Thyroid gland (tissue), 4 donors: ENCODE results near the gene ZNF746. TPM values are rescaled to one million over a fixed set of nuclear protein-coding genes. Genes with fewer than 3 reads are reported as not detected.

Experiments used
- DNase-seq, 2 donors: peaks; one replicate each; pipeline ENCODE4 v3.0.0-alpha.2; 2019
- H3K27ac ChIP-seq, 3 donors: fragments of 200-600 bp; sonication (generic); 1 replicate in 2 of 3; 2 replicates in 1 of 3; pipeline ENCODE4 v1.5.1; 2016 to 2019; ENCODE audit warnings: mild to moderate bottlenecking in 1 of 3, moderate library complexity in 1 of 3
- H3K27me3 ChIP-seq: fragments of 200-600 bp; sonication (generic); one replicate; pipeline ENCODE4 v1.5.1; 2019
- H3K36me3 ChIP-seq, 2 donors: fragments of 200-600 bp; sonication (generic); one replicate each; pipeline ENCODE4 v1.5.1; 2016 to 2019
- H3K4me1 ChIP-seq, 2 donors: fragments of 200-600 bp; sonication (generic); one replicate each; pipeline ENCODE4 v1.5.1; 2017 to 2019
- H3K4me3 ChIP-seq, 3 donors: fragments of 200-600 bp; sonication (generic); replicated peaks in 1 of 3; 1 replicate in 2 of 3; 2 replicates in 1 of 3; pipeline ENCODE4 v1.5.1; 2016; ENCODE audit warnings: mild to moderate bottlenecking in 1 of 3
- H3K9me3 ChIP-seq: fragments of 200-600 bp; sonication (generic); one replicate; pipeline ENCODE4 v1.5.1; 2017
- POLR2A ChIP-seq, 2 donors: fragments of 450-650 bp; IDR thresholded peaks; one replicate each; pipeline ENCODE4 v1.6.1; 2017; ENCODE audit warnings: antibody characterized with exemption in 2 of 2, mild to moderate bottlenecking in 2 of 2, moderate library complexity in 1 of 2
- WGBS, 2 donors: methylation state at CpG; one replicate each; pipeline ENCODE4 v1.1.5; 2017; 5-methylcytosine and 5-hydroxymethylcytosine counted together
- intact Hi-C: fragments of 100-400 bp; cut with DNase I; formaldehyde crosslinking; loops from one replicate; pipeline ENCODE4 v1.15.1; 2023
- total RNA-seq, 4 donors: library from RNA; depleted of rRNA; stranded (reverse); fragments of >200 nt; gene quantifications; one replicate each; pipeline ENCODE4 v1.2.3, GENCODE V29; 2016
- TF ChIP-seq, protein P1 (sequence below), 6 experiments: fragments of 200-600 bp in 3 of 6; fragments of 450-650 bp in 3 of 6; sonication (generic) in 3 of 6; IDR thresholded peaks; one replicate each; pipeline ENCODE4 v1.5.1; 2016 to 2019; ENCODE audit warnings: antibody characterized with exemption in 6 of 6, mild to moderate bottlenecking in 2 of 6, inconsistent platforms in 1 of 6, moderate library complexity in 1 of 6

The ZNF746 gene
- total RNA-seq: 10 to 100 TPM; 19.5 to 27.7 (median 24.0) TPM

GRCh38 chr7:149497467-149498261 lies at the start of gene ZNF746:
Gene ZNF746, minus strand, starts transcription at chr7:149497809. Its CDS starts 273 bp downstream, at chr7:149497536.
- Histone ChIP-seq H3K36me3 (peaks cover 14% of the 10 kb centered on the region in 2 donors), H3K4me3 (peak within 1 kb of the TSS; percentile 6 to 65 (median 64)), H3K4me1 (peaks cover 9 to 14% of the 10 kb centered on the region in 2 donors), H3K9me3 (no peaks in the 10 kb centered on the region), H3K27ac (peak within 1 kb of the TSS; percentile 55 to 89 (median 81)), H3K27me3 (no peaks in the 10 kb centered on the region)
- intact Hi-C loops: no loop called here
- 0% methylated on average over 10 of the region's 109 CpGs; no CpG with 5 or more reads in 1 of the 2 donors for WGBS, 2 donors
- DNase-seq: peak; percentile 76 to 81
- peak in 1 of 2 donors; percentile 63 for TF ChIP-seq POLR2A (IDR thresholded peaks at IDR 0.05)
- TF ChIP-seq, protein P1, sequence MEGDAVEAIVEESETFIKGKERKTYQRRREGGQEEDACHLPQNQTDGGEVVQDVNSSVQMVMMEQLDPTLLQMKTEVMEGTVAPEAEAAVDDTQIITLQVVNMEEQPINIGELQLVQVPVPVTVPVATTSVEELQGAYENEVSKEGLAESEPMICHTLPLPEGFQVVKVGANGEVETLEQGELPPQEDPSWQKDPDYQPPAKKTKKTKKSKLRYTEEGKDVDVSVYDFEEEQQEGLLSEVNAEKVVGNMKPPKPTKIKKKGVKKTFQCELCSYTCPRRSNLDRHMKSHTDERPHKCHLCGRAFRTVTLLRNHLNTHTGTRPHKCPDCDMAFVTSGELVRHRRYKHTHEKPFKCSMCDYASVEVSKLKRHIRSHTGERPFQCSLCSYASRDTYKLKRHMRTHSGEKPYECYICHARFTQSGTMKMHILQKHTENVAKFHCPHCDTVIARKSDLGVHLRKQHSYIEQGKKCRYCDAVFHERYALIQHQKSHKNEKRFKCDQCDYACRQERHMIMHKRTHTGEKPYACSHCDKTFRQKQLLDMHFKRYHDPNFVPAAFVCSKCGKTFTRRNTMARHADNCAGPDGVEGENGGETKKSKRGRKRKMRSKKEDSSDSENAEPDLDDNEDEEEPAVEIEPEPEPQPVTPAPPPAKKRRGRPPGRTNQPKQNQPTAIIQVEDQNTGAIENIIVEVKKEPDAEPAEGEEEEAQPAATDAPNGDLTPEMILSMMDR (IDR thresholded peaks at IDR 0.05): peak in 3 of 6 experiments; percentile 76 to 91 (median 79)

DNA sequence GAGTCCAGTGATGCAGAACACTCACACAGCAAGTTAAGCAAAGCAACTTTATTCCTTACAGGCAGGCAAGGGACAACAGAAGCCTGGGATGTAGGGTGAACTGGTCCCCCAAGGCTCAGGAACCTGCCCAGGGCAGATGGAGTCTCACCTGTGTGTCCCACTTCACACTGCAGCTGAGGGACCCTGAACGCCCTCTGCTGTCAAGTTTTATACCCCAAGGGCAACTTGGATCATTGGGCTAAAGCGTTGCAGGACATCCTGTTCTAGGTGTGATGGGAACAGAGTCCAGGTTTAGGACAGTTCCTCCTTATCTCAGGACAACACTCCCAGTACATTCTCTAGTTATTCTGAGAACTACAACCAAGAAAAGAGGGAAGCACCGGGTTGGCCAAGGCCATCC lies 49.5 kb upstream of the ZNF746 start:
- TF ChIP-seq, protein P1 (IDR thresholded peaks at IDR 0.05): no peak
- 90 to 92% methylated on average over 3 of the region's 3 CpGs for WGBS, 2 donors
- intact Hi-C loops: no loop called here
- Histone ChIP-seq H3K27ac (no peak overlapping the region), H3K36me3 (peaks cover 51 to 57% of the 10 kb centered on the region in 2 donors), H3K4me1 (no peaks in the 10 kb centered on the region), H3K4me3 (no peak overlapping the region), H3K27me3 (no peaks in the 10 kb centered on the region), H3K9me3 (no peaks in the 10 kb centered on the region)
- DNase-seq: no peak

DNA sequence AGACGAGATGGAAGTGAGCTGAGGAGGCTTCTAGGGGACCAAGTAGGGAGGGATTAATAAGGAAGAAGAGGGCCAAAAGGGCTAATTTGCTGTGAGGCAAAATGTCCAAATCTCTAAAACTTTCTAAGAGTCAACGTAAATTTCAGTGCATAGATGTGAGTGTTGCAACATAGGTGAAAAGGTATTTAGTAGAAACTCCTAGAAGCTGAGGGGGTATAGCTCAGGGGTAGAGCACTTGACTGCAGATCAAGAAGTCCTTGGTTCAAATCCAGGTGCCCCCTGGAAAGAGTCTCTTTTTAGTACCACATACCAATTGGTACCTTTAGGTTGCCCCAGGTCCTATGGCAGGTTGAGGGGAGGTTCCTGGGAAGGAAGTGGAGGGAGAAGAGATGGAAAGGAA lies 48.7 kb upstream of the ZNF746 start:
- no peak for DNase-seq
- Histone ChIP-seq H3K27me3 (no peaks in the 10 kb centered on the region), H3K4me3 (no peak overlapping the region), H3K4me1 (no peaks in the 10 kb centered on the region), H3K36me3 (peaks cover 47 to 49% of the 10 kb centered on the region in 2 donors), H3K27ac (no peak overlapping the region), H3K9me3 (no peaks in the 10 kb centered on the region)
- intact Hi-C loops: no loop called here
- WGBS, 2 donors: 93% methylated on average over 2 of the region's 2 CpGs
- TF ChIP-seq, protein P1 (IDR thresholded peaks at IDR 0.05): no peak
- no peak for TF ChIP-seq POLR2A (IDR thresholded peaks at IDR 0.05)

DNA sequence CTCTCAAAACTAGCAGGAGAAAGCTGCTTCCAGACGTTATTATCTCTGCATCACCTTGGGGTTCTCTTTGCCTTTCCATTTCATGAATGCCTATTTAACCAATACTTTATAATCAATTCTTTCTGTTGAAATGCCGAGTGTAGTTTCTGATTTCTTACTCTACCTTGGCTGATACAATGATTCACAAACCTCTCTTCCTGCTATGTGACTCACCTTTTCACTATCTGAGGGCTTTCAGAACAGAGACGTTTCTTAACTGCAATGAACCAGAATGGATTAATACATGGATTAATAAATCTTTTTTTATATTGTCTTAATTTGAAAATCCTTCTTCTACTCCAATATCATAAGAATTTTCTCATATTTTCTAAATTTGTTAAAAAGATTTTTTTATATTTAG lies 46.4 kb upstream of the ZNF746 start:
- Histone ChIP-seq H3K27me3 (no peaks in the 10 kb centered on the region), H3K4me3 (no peak overlapping the region), H3K27ac (no peak overlapping the region), H3K9me3 (no peaks in the 10 kb centered on the region), H3K4me1 (no peaks in the 10 kb centered on the region), H3K36me3 (peaks cover 28% of the 10 kb centered on the region in 2 donors)
- intact Hi-C loops: no loop called here
- no peak for DNase-seq
- WGBS, 2 donors: 61 to 70% methylated on average over 3 of the region's 3 CpGs
- TF ChIP-seq, protein P1 (IDR thresholded peaks at IDR 0.05): no peak
- TF ChIP-seq POLR2A (IDR thresholded peaks at IDR 0.05): no peak

GRCh38 chr7:149532654-149533053 lies 35.0 kb upstream of the ZNF746 start:
- H3K4me1 ChIP-seq: no peaks in the 10 kb centered on the region
- no peak for DNase-seq
- no peak for TF ChIP-seq POLR2A (IDR thresholded peaks at IDR 0.05)
- TF ChIP-seq, protein P1 (IDR thresholded peaks at IDR 0.05): no peak
- no peak overlapping the region for H3K27ac ChIP-seq
- H3K9me3 ChIP-seq: peaks cover 5% of the 10 kb centered on the region
- H3K36me3 ChIP-seq: no peaks in the 10 kb centered on the region
- H3K4me3 ChIP-seq: no peak overlapping the region
- 80 to 88% methylated on average over 1 of the region's 1 CpG for WGBS, 2 donors
- H3K27me3 ChIP-seq: no peaks in the 10 kb centered on the region
- intact Hi-C loops: no loop called here
